NCI-H774 (cell line): ENCODE results near the gene TLE6.
"Not testable (repeated sequence)": the region's sequence is repeated elsewhere in the genome, so short reads cannot be mapped to it uniquely, and the experiment has no call there.

ENCODE experiments used
- DNase-seq: peaks from one replicate; lab custom pipeline; 2025; lab: John Stamatoyannopoulos, UW

The TLE6 gene

GRCh38 chr19:2977001-2977745 is at the start of gene TLE6:
Gene TLE6, plus strand, starts transcription at chr19:2977564. Its CDS starts 670 bp downstream, at chr19:2978234.
- DNase-seq, result peak; percentile 95

- no peak for DNase-seq
These were observed 43.9 kb upstream of the TLE6 start for GRCh38 chr19:2933490-2933910.

DNA sequence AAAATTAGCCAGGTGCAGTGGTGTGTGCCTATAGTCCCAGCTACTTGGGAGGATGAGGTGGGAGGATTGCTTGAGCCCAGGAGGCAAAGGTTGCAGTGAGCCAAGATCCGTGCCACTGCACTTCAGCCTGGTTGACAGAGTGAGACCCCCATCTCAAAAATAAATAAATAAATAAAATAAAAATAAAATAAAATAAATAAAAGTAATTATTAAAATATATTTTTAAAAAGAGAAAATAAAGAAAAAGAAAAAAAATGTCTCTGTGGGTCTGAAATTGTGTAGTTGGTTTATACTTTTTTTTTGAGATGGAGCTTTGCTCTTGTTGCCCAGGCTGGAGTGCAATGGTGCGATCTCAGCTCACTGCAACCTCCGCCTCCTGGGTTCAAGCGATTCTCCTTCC is 41.5 kb upstream of the TLE6 start:
- not testable (repeated sequence) for DNase-seq

GRCh38 chr19:2942928-2943640 is 34.3 kb upstream of the TLE6 start:
- DNase-seq, result no peak

- DNase-seq, result no peak
These were observed 33.0 kb upstream of the TLE6 start for GRCh38 chr19:2944403-2944774.

- DNase-seq, result peak; percentile 99
These were observed 32.4 kb upstream of the TLE6 start, which contains the start of gene ZNF77 for GRCh38 chr19:2944775-2945574. Gene ZNF77, minus strand, starts transcription at chr19:2944971. Its CDS starts 131 bp downstream, at chr19:2944840.

DNA sequence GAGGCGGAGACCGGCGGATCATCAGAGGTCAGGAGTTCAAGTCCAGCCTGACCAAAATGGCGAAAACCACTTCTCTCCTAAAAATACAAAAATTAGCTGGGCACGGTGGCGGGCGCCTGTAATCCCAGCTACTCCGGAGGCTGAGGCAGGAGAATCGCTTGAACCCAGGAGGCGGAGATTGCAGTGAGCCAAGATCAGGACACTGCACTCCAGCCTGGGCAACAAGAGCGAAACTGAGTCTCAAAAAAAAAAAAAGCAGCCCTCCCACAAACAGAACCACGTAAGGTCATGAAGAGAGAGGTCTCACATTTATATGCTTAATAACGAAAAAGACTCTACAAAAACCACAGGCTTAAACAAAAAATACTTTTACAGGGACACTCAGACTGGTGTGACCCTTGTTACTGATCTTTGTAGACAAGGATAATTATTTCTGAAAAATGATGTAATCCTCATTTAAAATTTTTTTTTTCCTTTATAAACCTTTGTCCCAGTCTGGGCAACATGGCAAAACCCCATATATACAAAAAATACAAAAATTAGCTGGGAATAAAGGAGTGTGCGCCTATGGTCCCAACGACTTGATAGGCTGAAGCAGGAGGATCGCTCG is 31.7 kb upstream of the TLE6 start:
- DNase-seq, result no peak

DNA sequence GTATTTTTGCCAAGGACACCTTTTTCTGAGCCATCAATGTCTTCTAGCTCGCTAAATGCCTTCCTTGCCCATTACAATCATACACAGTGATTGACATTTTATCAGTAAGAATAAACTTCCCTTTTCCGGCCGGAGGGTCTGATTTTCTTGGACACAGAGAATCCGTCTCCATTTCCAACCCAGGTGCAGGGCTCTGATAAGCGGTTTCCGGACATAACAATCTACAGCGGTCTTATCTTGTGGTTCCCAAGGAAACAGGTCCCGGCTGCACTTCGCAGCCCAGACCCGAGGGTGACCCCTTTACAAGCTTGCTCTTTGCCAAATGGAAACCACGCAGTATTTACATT is 27.5 kb upstream of the TLE6 start:
- no peak for DNase-seq

- DNase-seq, result peak; percentile 98
These were observed 26.9 kb upstream of the TLE6 start for GRCh38 chr19:2950286-2951124.

DNA sequence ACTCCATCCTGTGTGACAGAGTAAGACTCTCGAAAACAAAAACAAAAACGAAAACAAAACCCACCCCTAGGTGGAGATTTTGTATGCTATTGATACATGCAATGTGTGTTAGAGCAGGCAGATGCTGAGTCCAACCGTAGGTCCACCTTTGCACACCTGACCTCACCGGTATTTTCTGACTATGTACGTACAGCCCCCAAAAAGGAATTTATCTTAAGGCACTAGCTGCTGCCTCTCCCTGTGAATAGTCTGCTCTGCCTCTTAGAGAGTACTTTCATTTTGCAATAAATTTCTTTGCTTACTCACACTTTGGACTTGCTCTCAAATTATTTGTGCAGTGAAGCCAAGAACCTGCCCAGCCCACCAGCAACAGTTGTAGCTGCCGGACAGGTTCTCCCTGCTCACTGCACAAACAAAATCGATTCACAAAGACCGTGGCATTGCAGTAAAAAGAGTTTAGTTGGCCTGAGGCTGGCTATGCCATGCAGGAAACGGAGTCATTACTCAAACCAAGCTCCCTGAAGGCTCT is 24.3 kb upstream of the TLE6 start:
- no peak for DNase-seq

GRCh38 chr19:2957160-2957559 is 20.2 kb upstream of the TLE6 start:
- no peak for DNase-seq

DNA sequence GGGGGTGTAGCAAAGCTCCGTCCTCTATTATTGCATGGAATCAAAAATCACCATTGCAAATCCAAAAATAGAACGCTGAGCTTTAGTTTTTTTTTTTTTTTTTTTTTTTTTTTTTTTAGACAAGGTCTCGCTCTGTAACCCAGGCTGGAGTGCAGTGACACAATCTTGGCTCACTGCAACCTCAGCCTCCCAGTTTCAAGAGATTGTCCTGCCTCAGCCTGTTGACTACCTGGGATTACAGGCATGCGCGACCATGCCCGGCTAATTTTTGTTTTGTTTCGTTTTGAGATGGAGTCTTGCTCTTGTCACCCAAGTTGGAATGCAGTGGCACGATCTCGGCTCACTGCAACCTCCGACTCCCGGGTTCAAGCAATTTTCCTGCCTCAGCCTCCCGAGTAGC is 17.2 kb upstream of the TLE6 start:
- DNase-seq, result no peak

DNA sequence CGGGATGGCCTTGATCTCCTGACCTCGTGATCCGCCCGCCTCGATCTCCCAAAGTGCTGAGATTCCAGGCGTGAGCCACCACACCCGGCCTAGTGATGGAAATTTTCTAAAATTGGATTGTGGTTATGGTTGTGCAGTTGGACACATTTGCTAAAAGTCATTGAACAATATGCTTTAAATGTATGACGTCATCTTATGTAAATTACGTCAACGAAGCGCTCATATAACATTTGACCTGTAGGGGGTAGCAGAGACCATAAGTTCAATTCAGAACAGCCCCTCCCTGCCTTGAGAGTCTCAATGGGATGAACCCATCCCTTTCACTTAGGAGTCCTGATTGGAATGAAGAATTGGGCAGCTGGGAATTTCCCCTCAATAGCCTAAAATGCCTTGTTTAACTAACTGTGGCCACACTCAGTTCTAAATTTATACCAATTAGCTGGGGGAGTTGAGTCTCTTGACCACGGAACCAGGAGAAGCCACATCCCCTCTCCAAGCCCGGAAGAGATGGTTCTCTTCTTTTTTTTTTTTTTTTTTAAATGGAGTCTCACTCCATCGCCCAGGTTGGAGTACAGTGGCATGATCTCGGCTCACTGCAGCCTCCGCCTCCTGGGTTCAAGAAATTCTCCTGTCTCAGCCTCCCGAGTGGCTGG is 15.2 kb upstream of the TLE6 start:
- DNase-seq, result peak; percentile 5

DNA sequence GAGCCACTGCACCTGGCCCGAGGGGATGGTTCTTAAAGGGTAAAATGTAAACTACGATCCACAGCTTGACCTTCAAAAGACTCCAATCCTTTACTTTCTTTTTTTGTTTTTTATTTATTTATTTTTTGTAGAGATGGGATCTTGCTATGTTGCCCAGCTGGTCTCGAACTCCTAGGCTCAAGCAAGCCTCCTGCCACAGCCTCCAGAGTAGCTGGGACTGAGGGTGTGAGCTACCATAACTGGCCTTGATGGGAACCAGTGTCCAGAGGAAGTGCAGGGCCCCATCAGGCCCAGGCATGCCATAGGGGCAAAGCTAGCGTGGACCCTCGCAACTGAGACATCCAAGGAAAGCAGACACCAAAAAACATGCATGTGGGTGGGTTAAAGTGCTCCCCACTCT is 14.2 kb upstream of the TLE6 start:
- DNase-seq, result no peak

DNA sequence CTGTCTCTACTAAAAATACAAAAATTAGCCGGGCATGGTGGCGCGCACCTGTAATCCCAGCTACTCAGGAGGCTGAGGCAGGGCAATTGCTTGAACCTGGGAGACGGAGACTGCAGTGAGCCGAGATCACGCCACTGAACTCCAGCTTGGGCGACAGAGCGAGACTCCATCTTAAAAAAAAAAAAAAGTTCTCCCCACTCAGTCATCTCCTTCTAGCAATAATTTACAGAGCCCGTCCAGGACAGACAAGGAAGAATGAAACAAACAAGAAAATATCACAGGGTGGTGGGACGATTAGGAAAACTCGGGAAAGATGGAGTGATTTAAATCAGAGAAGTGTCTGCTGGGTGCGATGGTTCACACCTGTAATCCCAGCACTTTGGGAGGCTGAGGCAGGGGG is 13.7 kb upstream of the TLE6 start:
- DNase-seq, result not testable (repeated sequence)

- no peak for DNase-seq
These were observed 12.5 kb upstream of the TLE6 start for GRCh38 chr19:2964874-2965273.

- DNase-seq, result no peak
These were observed 9.4 kb upstream of the TLE6 start for GRCh38 chr19:2967972-2968371.

DNA sequence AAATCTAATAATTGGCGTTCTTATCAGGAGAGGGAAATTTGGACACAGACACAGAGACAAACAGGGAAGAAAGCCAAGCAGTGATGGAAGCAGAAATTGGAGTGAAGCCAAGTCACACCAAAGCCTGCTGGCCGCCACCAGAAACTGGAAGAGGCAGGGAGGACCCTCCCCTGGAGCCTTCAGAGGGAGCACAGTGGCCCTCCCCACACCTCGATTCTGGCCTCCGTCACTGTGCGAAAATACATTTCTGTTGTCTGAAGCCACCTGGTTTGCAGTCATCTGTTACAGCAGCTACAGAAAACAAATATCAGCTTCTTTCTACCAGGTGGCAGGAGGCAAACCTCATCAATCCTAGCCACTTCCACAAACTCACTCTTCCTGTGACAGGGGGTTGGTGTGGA is 8.3 kb upstream of the TLE6 start:
- DNase-seq, result peak; percentile 93

GRCh38 chr19:2970201-2970835 is 7.0 kb upstream of the TLE6 start:
- no peak for DNase-seq

GRCh38 chr19:2973229-2973628 is 4.1 kb upstream of the TLE6 start:
- no peak for DNase-seq
